BLaER1 treated with 17β-estradiol and CSF1 and Interleukin-3, amounts not matched to agents 10 nM and 100 nM (cell line): ENCODE data around the gene ARL4A.

Experiments used
- H3K27ac ChIP-seq, 11 experiments: shearing (Covaris generic); formaldehyde crosslinking; 2 replicates each; pipeline ENCODE4 v1.8.1; 2022
- H3K27me3 ChIP-seq, 11 experiments: shearing (Covaris generic); formaldehyde crosslinking; 2 replicates each; pipeline ENCODE4 v1.8.1; 2022
- H3K36me3 ChIP-seq, 11 experiments: shearing (Covaris generic); formaldehyde crosslinking; 2 replicates each; pipeline ENCODE4 v1.8.1; 2022
- H3K4me1 ChIP-seq, 10 experiments: shearing (Covaris generic); formaldehyde crosslinking; 2 replicates each; pipeline ENCODE4 v1.8.1; 2022
- H3K4me2 ChIP-seq, 11 experiments: shearing (Covaris generic); formaldehyde crosslinking; 2 replicates each; pipeline ENCODE4 v1.8.1; 2022
- H3K4me3 ChIP-seq, 10 experiments: shearing (Covaris generic); formaldehyde crosslinking; 2 replicates each; pipeline ENCODE4 v1.8.1; 2022
- H3K9ac ChIP-seq, 11 experiments: shearing (Covaris generic); formaldehyde crosslinking; 2 replicates each; pipeline ENCODE4 v1.8.1; 2022
- H3K9me3 ChIP-seq, 11 experiments: shearing (Covaris generic); formaldehyde crosslinking; replicated peaks in 1 of 11; 2 replicates each; pipeline ENCODE4 v1.8.1; 2022
- H4K20me1 ChIP-seq, 11 experiments: shearing (Covaris generic); formaldehyde crosslinking; 2 replicates each; pipeline ENCODE4 v1.8.1; 2022
- Cebpa-rat ChIP-seq, 11 experiments: shearing (Covaris generic); IDR thresholded peaks; 2 replicates each; pipeline ENCODE4 v1.8.1; 2022

ARL4A gene

DNA sequence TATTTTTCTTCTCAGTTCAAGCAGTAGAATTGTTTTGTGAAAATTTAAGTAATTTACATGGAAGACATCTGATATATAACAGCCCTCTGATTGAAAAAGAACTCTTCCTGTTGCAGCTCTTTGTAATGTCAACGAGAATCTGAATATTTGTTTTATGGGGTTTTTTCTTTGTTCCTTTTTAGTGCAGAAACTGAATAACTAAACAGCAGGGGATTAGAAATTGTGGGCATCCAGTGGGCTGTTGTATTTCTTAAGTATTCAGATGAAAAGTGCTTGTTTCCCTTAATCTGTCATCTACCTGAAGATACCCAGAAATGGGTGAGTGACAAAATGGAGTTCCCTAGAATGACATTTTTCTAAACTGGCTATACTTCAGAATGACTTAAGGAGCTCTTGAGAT is 7.4 kb downstream of the ARL4A start:
- Histone ChIP-seq H3K4me3 (no peak overlapping the region), H3K36me3 (no peaks in the 10 kb centered on the region), H3K4me1 (no peaks in the 10 kb centered on the region), H3K27me3 (no peaks in the 10 kb centered on the region), H3K4me2 (no peak overlapping the region), H3K9ac (no peak overlapping the region), H3K9me3 (no peaks in the 10 kb centered on the region), H4K20me1 (no peaks in the 10 kb centered on the region), H3K27ac (no peak overlapping the region)
- no peak for TF ChIP-seq Cebpa-rat (IDR thresholded peaks at IDR 0.05)

DNA sequence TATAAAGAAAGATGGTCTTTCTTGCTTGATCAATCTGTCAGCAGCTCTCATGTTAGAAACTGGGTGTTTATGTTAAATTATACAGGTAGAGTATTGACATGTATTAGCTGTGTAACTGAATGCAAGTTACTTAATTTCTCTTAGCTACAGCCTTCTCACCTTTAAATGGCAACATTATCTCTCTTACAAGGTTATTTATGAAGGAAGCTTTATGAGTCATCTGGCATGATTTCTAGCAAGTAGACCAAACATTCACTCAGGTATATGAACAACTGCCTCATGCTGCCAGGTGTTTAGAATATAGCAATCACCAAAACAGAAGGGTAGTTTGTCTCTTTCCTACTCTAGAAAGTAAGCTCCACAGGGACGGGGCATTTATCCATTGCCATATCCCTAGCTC is 8.5 kb downstream of the ARL4A start:
- H3K27ac ChIP-seq: no peak overlapping the region
- H3K36me3 ChIP-seq: no peaks in the 10 kb centered on the region
- no peak overlapping the region for H3K4me2 ChIP-seq

DNA sequence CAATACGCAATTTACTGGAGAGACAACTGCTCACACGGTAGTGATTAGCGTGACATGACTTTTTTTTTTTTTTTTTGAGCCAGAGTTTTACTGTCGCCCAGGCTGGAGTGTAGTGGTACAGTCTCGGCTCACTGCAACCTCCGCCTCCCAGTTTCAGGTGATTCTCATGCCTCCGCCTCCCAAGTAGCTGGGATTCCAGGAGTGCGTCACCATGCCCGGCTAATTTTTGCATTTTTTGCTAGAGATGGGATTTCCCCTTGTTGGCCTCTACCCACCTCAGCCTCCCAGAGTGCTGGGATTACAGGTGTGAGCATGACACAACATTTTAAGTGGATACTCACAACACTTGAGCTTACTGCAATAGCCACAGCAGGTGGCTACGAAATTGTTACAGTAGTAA is 11.9 kb downstream of the ARL4A start:
- H3K4me3 ChIP-seq: no peak overlapping the region
- no peak overlapping the region for H3K4me2 ChIP-seq
- TF ChIP-seq Cebpa-rat (IDR thresholded peaks at IDR 0.05): no peak
- H3K27me3 ChIP-seq: no peaks in the 10 kb centered on the region
- no peak overlapping the region for H3K9ac ChIP-seq
- H3K27ac ChIP-seq: no peak overlapping the region
- peaks cover 0 to 13% (median 0%) of the 10 kb centered on the region in 11 experiments; a peak in 2 of 22 replicates for H3K9me3 ChIP-seq
- no peaks in the 10 kb centered on the region for H3K36me3 ChIP-seq
- H3K4me1 ChIP-seq: no peaks in the 10 kb centered on the region
- H4K20me1 ChIP-seq: no peaks in the 10 kb centered on the region

More for the DNA sequence above, 8.5 kb downstream of the ARL4A start:
- TF ChIP-seq Cebpa-rat (IDR thresholded peaks at IDR 0.05): no peak
- no peaks in the 10 kb centered on the region for H4K20me1 ChIP-seq
- H3K9me3 ChIP-seq: peaks cover 0 to 4% (median 0%) of the 10 kb centered on the region in 11 experiments; a peak in 1 of 22 replicates
- no peaks in the 10 kb centered on the region for H3K27me3 ChIP-seq
- no peaks in the 10 kb centered on the region for H3K4me1 ChIP-seq
- no peak overlapping the region for H3K9ac ChIP-seq
- H3K4me3 ChIP-seq: no peak overlapping the region

DNA sequence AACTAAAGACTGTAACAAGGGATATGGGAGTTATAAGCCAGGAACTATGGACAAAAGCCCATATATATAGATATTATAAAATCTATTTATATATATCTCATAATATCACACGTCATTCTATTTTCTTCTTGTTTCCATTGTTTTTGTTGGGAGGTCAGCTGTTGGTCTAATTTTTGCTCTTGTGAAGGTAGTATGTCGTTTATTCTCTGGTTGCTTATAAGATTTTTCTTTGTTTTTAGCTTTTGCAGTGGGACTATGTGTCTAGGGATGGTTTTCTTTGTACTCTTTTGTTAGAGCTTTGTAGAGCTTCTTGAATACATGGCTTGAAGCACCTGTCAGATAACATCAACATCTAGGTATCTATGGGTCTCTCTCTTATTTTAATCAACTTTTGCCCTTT is 14.0 kb downstream of the ARL4A start:
- Histone ChIP-seq H3K4me1 (no peaks in the 10 kb centered on the region), H3K36me3 (no peaks in the 10 kb centered on the region), H3K9me3 (peaks cover 0 to 13% (median 0%) of the 10 kb centered on the region in 11 experiments; a peak in 2 of 22 replicates), H4K20me1 (no peaks in the 10 kb centered on the region), H3K4me3 (no peak overlapping the region), H3K27me3 (no peaks in the 10 kb centered on the region), H3K4me2 (no peak overlapping the region), H3K9ac (no peak overlapping the region), H3K27ac (no peak overlapping the region)
- TF ChIP-seq Cebpa-rat (IDR thresholded peaks at IDR 0.05): no peak

DNA sequence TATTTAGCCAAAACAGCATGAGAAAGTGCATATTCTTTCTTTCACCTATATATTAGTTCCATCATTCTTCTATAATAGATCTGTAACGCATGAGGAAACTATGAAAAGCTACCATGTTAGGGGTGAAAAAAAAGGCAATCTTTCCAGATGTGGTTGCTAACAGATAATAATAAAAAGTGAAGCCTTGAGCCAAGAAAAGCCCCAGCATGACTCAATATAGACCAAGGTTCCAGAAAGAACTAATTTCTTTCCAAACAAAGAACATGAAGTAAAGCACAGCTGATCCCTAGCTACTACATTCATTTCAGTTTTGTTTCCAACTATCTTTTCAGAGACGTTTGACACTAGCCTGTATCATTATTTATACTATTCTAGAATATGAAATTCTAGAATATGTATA is 16.4 kb downstream of the ARL4A start:
- Histone ChIP-seq H3K4me3 (no peak overlapping the region), H3K27me3 (no peaks in the 10 kb centered on the region), H4K20me1 (no peaks in the 10 kb centered on the region), H3K9me3 (peaks cover 0 to 13% (median 0%) of the 10 kb centered on the region in 11 experiments; a peak in 2 of 22 replicates), H3K27ac (no peak overlapping the region), H3K4me1 (peaks cover 0 to 12% (median 0%) of the 10 kb centered on the region in 10 experiments; a peak in 3 of 20 replicates), H3K9ac (no peak overlapping the region), H3K4me2 (no peak overlapping the region), H3K36me3 (no peaks in the 10 kb centered on the region)
- TF ChIP-seq Cebpa-rat (IDR thresholded peaks at IDR 0.05): no peak

DNA sequence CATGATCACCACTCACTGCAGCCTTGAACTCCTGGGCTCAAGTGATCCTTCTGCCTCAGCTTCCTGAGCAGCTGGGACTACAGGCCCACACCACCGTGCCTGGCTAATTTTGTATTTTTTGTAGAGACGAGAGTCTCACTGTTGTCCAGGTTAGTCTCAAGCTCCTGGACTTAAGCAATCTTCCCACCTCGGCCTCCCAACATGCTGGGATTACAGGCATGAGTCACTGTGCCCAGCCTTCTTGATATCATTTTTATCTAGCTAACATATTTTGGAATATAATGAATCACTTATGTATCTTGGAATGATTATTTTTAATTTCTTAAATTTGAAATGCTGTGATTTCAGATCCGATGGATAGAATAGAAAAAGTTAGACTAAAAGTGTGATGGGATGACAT is 18.4 kb downstream of the ARL4A start:
- TF ChIP-seq Cebpa-rat (IDR thresholded peaks at IDR 0.05): no peak
- H3K27me3 ChIP-seq: no peaks in the 10 kb centered on the region
- peaks cover 0 to 19% (median 0%) of the 10 kb centered on the region in 10 experiments; a peak in 3 of 20 replicates for H3K4me1 ChIP-seq

DNA sequence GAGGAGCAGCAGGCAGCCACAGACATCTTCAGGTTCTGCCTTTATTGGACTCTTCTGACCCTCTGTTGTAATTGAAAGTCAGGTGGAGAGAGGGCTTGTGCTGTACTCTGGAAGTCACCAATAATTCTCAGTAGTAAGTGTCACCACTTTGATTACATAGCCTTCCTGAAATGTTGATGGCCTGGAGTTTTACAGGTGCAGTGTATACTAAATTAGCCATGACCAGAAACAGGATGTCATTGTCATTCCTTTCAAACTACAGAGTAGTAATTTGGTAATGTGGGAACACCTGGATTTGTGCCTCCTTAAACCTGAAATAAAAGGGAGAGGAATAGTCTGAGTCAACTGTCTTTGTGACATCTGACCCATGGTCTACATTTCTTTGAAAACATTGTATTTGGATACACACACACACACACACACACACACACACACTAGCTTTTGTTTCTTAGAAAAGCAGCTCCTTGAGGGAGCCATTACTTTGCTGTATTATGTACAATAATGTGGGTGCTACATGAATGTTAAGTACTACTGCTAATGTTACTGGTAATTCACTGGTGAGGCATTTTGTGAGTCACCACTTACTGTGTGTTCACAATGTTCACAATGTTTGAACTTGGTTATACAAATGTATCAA is 19.6 kb downstream of the ARL4A start:
- Histone ChIP-seq H3K4me1 (peaks cover 0 to 19% (median 0%) of the 10 kb centered on the region in 10 experiments; a peak in 3 of 20 replicates), H3K36me3 (no peaks in the 10 kb centered on the region), H3K9ac (no peak overlapping the region), H3K27ac (no peak overlapping the region), H3K27me3 (no peaks in the 10 kb centered on the region), H3K4me2 (0 out of 22 replicates have a peak overlapping the region, but pooled peaks of 1 of the 11 experiments have one; percentile 0), H4K20me1 (no peaks in the 10 kb centered on the region), H3K4me3 (no peak overlapping the region), H3K9me3 (peaks cover 0 to 9% (median 0%) of the 10 kb centered on the region in 11 experiments; a peak in 7 of 22 replicates)
- no peak for TF ChIP-seq Cebpa-rat (IDR thresholded peaks at IDR 0.05)

More for the DNA sequence above, 18.4 kb downstream of the ARL4A start:
- Histone ChIP-seq H3K27ac (no peak overlapping the region), H3K4me3 (no peak overlapping the region), H4K20me1 (no peaks in the 10 kb centered on the region), H3K4me2 (no peak overlapping the region), H3K9me3 (peaks cover 0 to 10% (median 0%) of the 10 kb centered on the region in 11 experiments; a peak in 2 of 22 replicates), H3K9ac (no peak overlapping the region), H3K36me3 (no peaks in the 10 kb centered on the region)

DNA sequence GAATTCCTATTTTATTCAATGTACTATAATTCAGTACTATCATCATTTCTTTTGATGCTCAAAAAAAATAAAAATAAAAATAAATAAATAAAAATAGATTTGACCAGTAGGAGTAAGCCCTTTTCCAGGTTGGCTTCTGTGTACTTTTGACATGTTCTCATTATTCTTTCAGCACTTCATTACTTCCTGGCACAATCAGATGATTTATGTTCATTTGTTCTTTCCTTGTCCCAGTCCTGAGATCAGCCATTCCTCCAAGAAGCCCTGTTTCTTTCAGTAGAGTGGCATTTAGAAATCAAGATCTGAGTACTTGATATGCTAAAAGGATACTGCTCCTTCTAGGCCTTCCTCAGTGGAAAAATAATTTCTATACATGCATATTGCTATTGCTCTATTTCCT is 20.9 kb downstream of the ARL4A start:
- TF ChIP-seq Cebpa-rat (IDR thresholded peaks at IDR 0.05): no peak
- no peaks in the 10 kb centered on the region for H3K27me3 ChIP-seq
- H3K4me3 ChIP-seq: no peak overlapping the region
- H3K27ac ChIP-seq: no peak overlapping the region
- H4K20me1 ChIP-seq: no peaks in the 10 kb centered on the region
- H3K4me2 ChIP-seq: no peak overlapping the region
- no peaks in the 10 kb centered on the region for H3K36me3 ChIP-seq
- H3K9ac ChIP-seq: no peak overlapping the region
- H3K9me3 ChIP-seq: peaks cover 0 to 9% (median 0%) of the 10 kb centered on the region in 11 experiments; a peak in 7 of 22 replicates
- H3K4me1 ChIP-seq: peaks cover 0 to 25% (median 0%) of the 10 kb centered on the region in 10 experiments; a peak in 4 of 20 replicates

DNA sequence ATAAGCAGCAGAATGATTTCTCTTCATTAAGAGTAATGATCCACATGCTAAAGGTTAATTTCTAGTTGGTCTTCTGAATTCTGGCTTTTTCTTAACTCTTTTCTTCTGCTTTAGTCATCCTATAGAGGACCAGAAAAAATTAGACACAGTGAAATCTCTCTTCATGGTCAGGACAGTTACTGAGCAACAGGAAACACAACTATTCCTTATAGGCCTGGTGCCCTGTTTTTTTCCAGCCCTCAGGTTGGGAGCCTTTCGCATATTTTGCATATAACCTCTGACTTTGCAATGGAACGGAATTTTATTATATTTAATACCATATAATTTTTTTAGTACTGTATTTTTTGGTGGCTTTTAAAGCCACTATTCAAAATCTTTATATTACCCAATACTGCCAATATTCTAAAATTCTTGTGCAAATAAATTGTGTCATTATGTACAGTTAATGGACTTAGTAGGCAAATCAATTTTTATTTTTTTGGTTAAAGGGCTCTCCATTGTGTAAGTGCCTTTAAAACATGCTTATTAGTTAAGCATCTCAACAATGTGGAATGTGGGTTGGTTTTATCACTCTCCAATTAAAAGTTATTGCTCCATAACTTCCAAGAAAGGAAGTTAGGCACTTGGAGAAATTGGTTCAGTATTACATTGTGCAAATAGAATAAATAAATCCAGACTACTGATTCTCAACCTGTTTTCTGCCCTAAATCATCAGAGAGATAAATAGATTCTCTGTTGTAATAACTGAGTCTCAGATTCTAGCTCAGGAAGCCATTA is 22.5 kb downstream of the ARL4A start:
- Histone ChIP-seq H3K9ac (no peak overlapping the region), H3K27me3 (no peaks in the 10 kb centered on the region), H3K4me3 (no peak overlapping the region), H3K9me3 (peaks cover 0 to 9% (median 0%) of the 10 kb centered on the region in 11 experiments; a peak in 7 of 22 replicates), H3K36me3 (no peaks in the 10 kb centered on the region), H3K27ac (no peak overlapping the region), H3K4me1 (peaks cover 0 to 41% (median 0%) of the 10 kb centered on the region in 10 experiments; a peak in 7 of 20 replicates), H4K20me1 (no peaks in the 10 kb centered on the region), H3K4me2 (no peak overlapping the region)
- TF ChIP-seq Cebpa-rat (IDR thresholded peaks at IDR 0.05): no peak
